Measurements from ENCODE around the gene NUMB.
"Not testable (repeated sequence)": the region's sequence is repeated elsewhere in the genome, so short reads cannot be mapped to it uniquely, and the experiment has no call there.

The NUMB gene

DNA sequence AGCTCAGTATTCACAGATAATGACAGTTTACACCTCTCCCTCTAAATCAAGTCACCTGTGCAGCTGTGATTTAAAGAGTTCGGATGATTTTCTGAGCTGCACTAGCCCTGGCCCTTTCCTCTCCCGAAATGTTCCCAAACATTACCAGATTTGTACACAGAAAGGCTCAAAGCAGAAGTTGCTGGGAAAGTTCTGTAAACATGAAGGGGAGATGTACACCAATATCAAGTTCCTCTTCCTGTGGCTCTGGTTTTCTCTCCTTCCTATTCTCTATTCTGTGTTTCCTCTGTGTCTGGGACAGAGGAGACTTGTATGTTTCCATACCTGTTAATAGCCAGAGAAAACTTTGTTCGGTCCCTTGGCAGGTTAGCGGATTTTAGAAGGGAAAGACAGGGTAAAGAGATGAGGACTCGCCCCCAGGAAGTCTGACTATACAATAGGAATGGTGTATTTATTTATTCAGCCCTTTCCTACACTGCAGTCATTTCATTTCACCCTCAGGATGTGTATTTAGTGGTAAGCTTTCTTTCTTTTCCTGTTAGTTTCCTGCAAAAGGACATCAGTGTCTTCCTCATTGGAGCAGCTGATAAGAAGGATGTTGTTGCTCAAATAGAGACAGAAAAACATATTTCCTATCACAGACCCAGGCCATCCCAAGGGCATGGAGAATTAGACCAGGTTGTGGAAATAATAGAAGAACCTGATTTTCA, 7.6 kb upstream of the NUMB start:
- DNase-seq (ENCODE audit: low spot score) = no peak

- DNase-seq (ENCODE audit: low spot score) = peak; percentile 9
Measured at GRCh38 chr14:73463411-73463810, 5.1 kb upstream of the NUMB start.

DNA sequence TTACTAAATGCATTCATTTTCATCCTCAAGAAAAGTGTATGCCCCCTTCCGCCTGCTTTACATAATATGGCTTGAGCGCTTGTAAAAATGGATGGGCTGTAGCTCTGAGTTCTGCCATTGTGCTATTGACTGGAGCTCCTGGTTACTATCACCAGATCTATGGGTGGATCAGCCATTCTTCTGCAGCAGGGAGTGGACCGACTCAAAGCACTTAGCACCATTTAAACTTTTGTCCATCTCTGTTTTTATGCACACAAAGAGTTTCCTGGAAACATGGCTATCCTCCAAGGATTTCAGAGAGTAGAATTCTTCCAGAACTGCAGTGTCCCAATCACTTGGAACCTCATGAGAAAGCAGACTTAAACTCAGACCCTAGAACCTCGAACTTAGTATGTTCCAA, 4.5 kb upstream of the NUMB start:
- no peak for DNase-seq (ENCODE audit: low spot score)

- DNase-seq (ENCODE audit: low spot score) = no peak
Measured at GRCh38 chr14:73462048-73462715, 3.8 kb upstream of the NUMB start.

GRCh38 chr14:73461478-73462047, 3.2 kb upstream of the NUMB start:
- DNase-seq (ENCODE audit: low spot score) = no peak

DNA sequence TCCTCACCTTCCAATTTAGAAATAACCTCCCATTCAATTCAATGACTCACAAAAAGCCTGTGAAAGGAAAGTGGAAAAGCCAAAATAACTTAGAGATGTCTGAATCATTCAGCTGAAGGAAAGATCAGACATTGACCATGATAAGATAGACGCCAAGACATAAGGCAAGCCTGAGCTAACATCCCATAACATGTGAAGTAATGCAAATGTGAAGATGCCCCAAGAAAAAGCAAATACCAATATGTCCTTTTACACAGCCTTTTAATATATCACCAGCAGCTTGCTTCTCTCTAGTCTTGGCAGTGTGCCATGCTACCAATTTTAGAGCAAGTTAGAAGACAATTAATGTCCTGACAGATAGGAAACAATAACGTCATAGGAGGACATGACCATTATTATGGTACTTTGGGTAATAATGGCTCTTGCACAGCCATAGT, 2.4 kb upstream of the NUMB start:
- DNase-seq (ENCODE audit: low spot score) = no peak

- DNase-seq (ENCODE audit: low spot score) = no peak
Measured at GRCh38 chr14:73459959-73460358, 1.6 kb upstream of the NUMB start.

- no peak for DNase-seq (ENCODE audit: low spot score)
Measured at GRCh38 chr14:73457924-73458182, 493 bp downstream of the NUMB start.

DNA sequence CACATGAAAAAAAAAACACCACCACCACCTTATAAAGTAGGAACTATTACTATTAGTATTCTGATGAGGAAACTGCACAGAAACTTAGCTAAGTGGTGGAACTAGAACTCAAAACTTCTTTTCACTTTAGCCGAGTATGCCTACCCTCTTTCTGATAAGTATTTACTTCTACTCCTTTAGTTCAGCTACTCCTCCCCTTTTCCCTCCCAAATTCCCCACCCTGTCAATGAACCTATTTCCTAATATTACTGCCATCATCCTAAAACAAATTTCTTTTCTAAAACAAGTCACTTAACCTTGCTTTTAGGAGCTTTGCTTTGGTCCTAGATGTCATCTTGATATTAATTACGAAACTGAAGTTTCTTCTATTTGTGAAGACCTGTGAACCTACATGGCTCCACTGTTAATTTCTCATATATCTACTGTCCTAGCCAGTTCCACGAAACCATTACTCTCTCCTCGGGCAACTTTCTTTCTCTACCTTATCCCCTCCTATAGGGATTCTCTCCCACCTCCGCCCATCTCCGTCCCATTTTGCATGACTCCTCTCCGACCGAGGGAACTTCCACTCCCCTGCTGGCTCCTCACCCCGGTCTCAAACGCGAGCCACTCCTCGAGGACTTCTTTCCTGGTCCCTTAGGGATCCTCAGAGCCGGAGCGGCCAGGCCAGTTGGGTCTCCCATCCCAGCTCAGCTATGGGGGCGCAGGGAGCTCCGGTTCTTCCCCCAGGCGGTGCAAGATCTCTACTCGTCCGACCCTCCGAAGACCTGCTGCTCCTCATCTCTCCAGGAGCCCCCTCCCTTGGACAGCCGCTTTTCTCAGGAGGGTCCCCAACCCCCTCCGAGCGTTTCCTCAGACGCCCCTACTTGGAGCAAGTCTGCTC, 1.1 kb downstream of the NUMB start:
- DNase-seq (ENCODE audit: low spot score) = no peak

GRCh38 chr14:73455294-73455693, 3.1 kb downstream of the NUMB start:
- no peak for DNase-seq (ENCODE audit: low spot score)

GRCh38 chr14:73452341-73453186, 5.8 kb downstream of the NUMB start:
- DNase-seq (ENCODE audit: low spot score) = no peak

- no peak for DNase-seq (ENCODE audit: low spot score)
Measured at GRCh38 chr14:73443758-73444157, 14.6 kb downstream of the NUMB start.

DNA sequence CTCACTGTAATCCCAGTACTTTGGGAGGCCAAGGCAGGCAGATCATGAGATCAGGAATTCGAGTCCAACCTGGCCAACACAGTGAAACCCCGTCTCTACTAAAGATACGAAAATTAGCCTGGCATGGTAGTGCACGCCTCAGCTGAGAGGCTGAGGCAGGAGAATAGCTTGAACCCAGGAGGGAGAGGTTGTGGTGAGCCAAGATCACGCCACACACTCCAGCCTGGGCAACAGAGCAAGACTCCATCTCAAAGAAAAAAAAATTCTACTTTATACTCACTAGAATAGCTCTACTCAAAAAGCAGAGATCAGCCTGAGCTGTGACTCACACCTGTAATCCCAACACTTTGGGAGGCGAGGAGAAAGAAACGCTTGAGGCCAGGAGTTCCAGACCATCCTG, 17.1 kb downstream of the NUMB start:
- DNase-seq (ENCODE audit: low spot score) = no peak

GRCh38 chr14:73438993-73439392, 19.4 kb downstream of the NUMB start:
- DNase-seq (ENCODE audit: low spot score) = no peak

- no peak for DNase-seq (ENCODE audit: low spot score)
Measured at GRCh38 chr14:73437206-73437605, 21.1 kb downstream of the NUMB start.

- DNase-seq (ENCODE audit: low spot score) = no peak
Measured at GRCh38 chr14:73432124-73432523, 26.2 kb downstream of the NUMB start.

DNA sequence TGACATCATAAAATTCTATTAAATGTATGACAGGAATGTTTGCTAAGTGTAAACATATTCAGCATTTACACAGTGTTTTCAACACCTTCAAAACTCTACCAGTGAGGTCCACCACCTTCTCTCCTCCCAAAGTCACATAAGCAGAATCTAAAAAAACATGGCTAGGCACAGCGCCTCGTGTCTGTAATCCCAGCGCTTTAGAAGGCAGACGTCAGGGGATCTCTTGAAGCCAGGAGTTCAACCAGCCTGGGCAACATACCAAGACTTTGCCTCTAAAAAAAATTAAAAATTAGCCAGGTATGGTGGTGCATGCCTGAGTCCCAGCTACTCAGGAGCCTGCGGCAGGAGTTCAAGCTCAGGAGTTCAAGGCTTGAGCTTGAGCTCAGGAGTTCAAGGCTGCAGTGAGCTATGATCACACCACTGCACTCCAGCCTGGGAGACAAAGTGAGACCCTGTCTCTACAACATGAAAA, 30.0 kb downstream of the NUMB start:
- no peak for DNase-seq (ENCODE audit: low spot score)

GRCh38 chr14:73427516-73428264, 30.7 kb downstream of the NUMB start:
- DNase-seq (ENCODE audit: low spot score) = no peak

DNA sequence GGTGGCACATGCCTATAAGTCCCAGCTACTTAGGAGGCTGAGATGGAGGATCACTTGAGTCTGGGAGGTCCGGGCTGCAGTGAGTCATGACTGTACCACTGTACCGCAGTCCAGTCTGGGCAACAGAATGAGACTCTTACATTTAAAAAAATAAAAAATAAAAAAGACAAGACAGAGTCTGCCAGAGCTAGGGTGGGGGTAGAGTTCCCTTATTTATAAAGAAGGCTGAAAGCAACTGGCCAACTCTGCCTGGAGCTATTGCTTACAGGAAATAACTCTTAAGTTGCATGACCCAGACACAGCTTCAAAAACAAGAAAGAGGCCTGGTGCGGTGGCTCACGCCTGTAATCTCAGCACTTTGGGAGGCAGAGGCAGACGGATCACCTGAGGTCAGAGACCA, 31.5 kb downstream of the NUMB start:
- DNase-seq (ENCODE audit: low spot score) = no peak

DNA sequence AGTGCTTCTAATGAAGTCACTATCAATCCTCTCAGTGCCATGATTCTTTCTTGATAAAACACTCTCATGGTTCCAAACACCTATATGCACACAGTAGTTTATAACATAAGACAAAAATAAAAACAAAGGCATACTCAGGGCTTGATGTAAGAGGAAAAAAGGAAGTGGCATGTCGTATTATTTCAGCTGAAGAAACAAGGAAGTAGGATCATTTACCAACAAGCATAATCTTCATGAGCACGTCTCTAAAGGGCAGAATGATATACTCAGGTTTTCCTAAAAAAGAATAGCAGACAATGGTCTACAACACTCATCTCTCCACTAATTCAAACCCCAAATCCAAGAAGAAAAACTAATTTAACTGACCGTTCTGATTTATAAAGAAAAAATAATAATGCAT, 33.9 kb downstream of the NUMB start:
- DNase-seq (ENCODE audit: low spot score) = no peak

- not testable (repeated sequence) for DNase-seq (ENCODE audit: low spot score)
Measured at GRCh38 chr14:73423092-73423491, 35.3 kb downstream of the NUMB start.
